ENCODE measurements around the gene DAZAP1. TPM values are rescaled to one million over a fixed set of nuclear protein-coding genes. Genes with fewer than 3 reads are reported as not detected.

DAZAP1 gene
- polyA plus RNA-seq, 1 donor (not counting 4 experiments of a cell fraction or from before 2014, with no cell fraction given) = 99.2 TPM

DNA sequence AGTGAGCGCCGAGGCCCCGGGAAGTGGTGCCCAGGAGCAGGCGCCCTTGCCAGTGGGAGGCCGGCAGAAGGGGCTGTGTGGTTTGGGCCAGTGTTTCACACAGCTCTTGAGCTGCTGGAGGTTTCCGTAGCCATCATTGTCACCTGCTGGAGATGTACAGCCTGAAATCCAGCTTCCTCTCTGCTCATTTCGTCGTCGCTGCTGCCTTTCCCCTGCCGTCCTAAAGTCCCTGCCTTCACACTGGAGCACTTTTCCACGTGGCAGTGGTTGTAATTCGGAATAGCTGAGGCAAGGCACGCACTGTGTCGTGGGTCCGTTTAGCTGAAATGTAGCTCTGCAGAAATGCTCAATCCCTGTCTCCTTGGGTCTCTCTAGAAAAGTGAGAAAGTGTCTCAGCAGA is 13.2 kb downstream of the DAZAP1 start:
- Histone ChIP-seq H3K36me3 (ENCODE audit: control insufficient read depth in 2 of 2, extremely low read depth in 1 of 2, insufficient read depth in 2 of 2, low read length in 2 of 2) (peaks cover 40 to 64% of the 10 kb centered on the region in 2 experiments), H3K27ac (ENCODE audit: control insufficient read depth, insufficient read depth, low read length) (no peak overlapping the region), H3K4me2 (ENCODE audit: control insufficient read depth, extremely low read depth, insufficient read depth, low read depth, low read length) (no peak overlapping the region), H2AFZ (ENCODE audit: control insufficient read depth, low read length) (no peak overlapping the region), H3K79me2 (ENCODE audit: control insufficient read depth, insufficient read depth, low read length) (peaks cover 82% of the 10 kb centered on the region), H3K9me1 (ENCODE audit: control insufficient read depth, extremely low read depth, insufficient read depth, low read length) (peaks cover 5% of the 10 kb centered on the region), H3K27me3 (ENCODE audit: control insufficient read depth, extremely low read depth, insufficient read depth, low read length) (no peaks in the 10 kb centered on the region), H3K4me1 (ENCODE audit: control insufficient read depth, extremely low read depth, insufficient read depth, low read length) (peaks cover 31% of the 10 kb centered on the region), H4K20me1 (ENCODE audit: control insufficient read depth, extremely low read depth, insufficient read depth, low read length) (peaks cover 41% of the 10 kb centered on the region), H3K9me3 (ENCODE audit: control insufficient read depth, low read depth, low read length) (no peaks in the 10 kb centered on the region), H3K9ac (ENCODE audit: control insufficient read depth, extremely low read depth, insufficient read depth, low read length) (no peak overlapping the region), H3K4me3 (ENCODE audit: control insufficient read depth in 2 of 3, extremely low read depth in 1 of 3, insufficient read depth in 2 of 3, low read depth in 1 of 3, low read length in 3 of 3) (no peak overlapping the region)
- FAIRE-seq (no peak), DNase-seq (ENCODE audit: low read depth, low spot score) (no peak)
- dilution Hi-C loops (cut with MboI; ENCODE audit: extremely low pct_ligation_motif_present, low sequenced_read_pairs) = no loop called here
- TF ChIP-seq, protein P1, sequence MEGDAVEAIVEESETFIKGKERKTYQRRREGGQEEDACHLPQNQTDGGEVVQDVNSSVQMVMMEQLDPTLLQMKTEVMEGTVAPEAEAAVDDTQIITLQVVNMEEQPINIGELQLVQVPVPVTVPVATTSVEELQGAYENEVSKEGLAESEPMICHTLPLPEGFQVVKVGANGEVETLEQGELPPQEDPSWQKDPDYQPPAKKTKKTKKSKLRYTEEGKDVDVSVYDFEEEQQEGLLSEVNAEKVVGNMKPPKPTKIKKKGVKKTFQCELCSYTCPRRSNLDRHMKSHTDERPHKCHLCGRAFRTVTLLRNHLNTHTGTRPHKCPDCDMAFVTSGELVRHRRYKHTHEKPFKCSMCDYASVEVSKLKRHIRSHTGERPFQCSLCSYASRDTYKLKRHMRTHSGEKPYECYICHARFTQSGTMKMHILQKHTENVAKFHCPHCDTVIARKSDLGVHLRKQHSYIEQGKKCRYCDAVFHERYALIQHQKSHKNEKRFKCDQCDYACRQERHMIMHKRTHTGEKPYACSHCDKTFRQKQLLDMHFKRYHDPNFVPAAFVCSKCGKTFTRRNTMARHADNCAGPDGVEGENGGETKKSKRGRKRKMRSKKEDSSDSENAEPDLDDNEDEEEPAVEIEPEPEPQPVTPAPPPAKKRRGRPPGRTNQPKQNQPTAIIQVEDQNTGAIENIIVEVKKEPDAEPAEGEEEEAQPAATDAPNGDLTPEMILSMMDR (optimal IDR thresholded peaks at IDR 0.05 in 1 of 3, IDR thresholded peaks at IDR 0.05 in 1 of 3, conservative IDR thresholded peaks at IDR 0.05 in 1 of 3; ENCODE audit: extremely low read depth in 1 of 3, insufficient read depth in 2 of 3, low read length in 3 of 3) = no peak
- TF ChIP-seq EZH2 (IDR thresholded peaks at IDR 0.05; ENCODE audit: low read length) = no peak

DNA sequence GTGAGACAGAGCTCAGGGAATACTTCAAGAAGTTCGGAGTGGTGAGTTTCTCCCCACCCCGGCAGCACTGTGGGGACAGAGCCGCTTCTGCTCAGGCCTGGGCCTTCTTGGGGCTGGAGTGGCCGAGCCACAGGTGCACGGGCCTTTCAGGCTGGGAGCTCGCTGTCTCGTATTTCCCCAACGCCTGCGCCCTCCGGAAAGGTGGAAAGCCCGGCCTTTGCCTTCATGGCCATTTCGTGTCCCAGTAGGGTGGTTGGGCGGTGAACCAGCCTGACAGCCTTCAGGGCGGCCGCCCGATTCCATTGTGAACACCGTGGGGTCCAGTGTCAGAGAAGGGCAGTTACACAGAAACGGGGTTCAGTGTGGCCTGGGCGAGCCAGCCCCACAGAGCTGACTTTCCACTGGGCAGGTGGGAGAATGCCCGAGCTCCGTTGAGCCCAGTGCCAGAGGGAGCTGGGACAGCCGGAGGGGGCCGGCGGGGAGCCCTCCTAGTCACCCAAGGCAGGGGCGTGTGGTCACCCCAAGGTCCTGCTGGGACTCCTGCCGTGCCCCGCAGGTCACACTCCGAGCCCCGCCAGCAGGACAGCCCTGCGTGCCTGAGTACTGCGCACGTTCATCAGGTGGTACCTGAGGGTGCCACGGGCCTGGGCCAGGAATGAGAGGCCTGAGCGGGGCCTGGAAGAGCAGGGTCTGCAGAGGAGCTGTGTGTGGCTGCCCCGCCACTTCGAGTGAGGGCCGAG is 14.0 kb downstream of the DAZAP1 start:
- TF ChIP-seq, protein P1 (optimal IDR thresholded peaks at IDR 0.05 in 1 of 3, IDR thresholded peaks at IDR 0.05 in 1 of 3, conservative IDR thresholded peaks at IDR 0.05 in 1 of 3; ENCODE audit: extremely low read depth in 1 of 3, insufficient read depth in 2 of 3, low read length in 3 of 3) = no peak
- no peak for TF ChIP-seq EZH2 (IDR thresholded peaks at IDR 0.05; ENCODE audit: low read length)
- Histone ChIP-seq H4K20me1 (ENCODE audit: control insufficient read depth, extremely low read depth, insufficient read depth, low read length) (peaks cover 39% of the 10 kb centered on the region), H3K9ac (ENCODE audit: control insufficient read depth, extremely low read depth, insufficient read depth, low read length) (no peak overlapping the region), H2AFZ (ENCODE audit: control insufficient read depth, low read length) (no peak overlapping the region), H3K4me1 (ENCODE audit: control insufficient read depth, extremely low read depth, insufficient read depth, low read length) (peaks cover 25% of the 10 kb centered on the region), H3K9me1 (ENCODE audit: control insufficient read depth, extremely low read depth, insufficient read depth, low read length) (peaks cover 3% of the 10 kb centered on the region), H3K4me2 (ENCODE audit: control insufficient read depth, extremely low read depth, insufficient read depth, low read depth, low read length) (no peak overlapping the region), H3K36me3 (ENCODE audit: control insufficient read depth in 2 of 2, extremely low read depth in 1 of 2, insufficient read depth in 2 of 2, low read length in 2 of 2) (peaks cover 41 to 72% of the 10 kb centered on the region in 2 experiments), H3K27me3 (ENCODE audit: control insufficient read depth, extremely low read depth, insufficient read depth, low read length) (no peaks in the 10 kb centered on the region), H3K4me3 (ENCODE audit: control insufficient read depth in 2 of 3, extremely low read depth in 1 of 3, insufficient read depth in 2 of 3, low read depth in 1 of 3, low read length in 3 of 3) (no peak overlapping the region), H3K79me2 (ENCODE audit: control insufficient read depth, insufficient read depth, low read length) (peaks cover 82% of the 10 kb centered on the region), H3K27ac (ENCODE audit: control insufficient read depth, insufficient read depth, low read length) (no peak overlapping the region), H3K9me3 (ENCODE audit: control insufficient read depth, low read depth, low read length) (no peaks in the 10 kb centered on the region)
- DNase-seq (ENCODE audit: low read depth, low spot score) (no peak), FAIRE-seq (no peak)
- dilution Hi-C loops (cut with MboI; ENCODE audit: extremely low pct_ligation_motif_present, low sequenced_read_pairs) = no loop called here

Measured in keratinocyte (primary cell).